Spleen (tissue), 11 donors: ENCODE results near the gene JARID2. TPM values are rescaled to one million over a fixed set of nuclear protein-coding genes. Genes with fewer than 3 reads are reported as not detected.
A peak's percentile ranks its signal among the peaks of the same experiment; 100 is the strongest.

Source experiments
- DNase-seq: peaks from one replicate; pipeline ENCODE4 v3.0.0-alpha.2; 2020
- H3K27ac ChIP-seq, 8 donors: fragments of 200-600 bp; sonication (generic) in 7 of 8; 1 replicate in 4 of 8; 2 replicates in 4 of 8; pipeline versions ENCODE4 v1.5.0 to v1.8.0; 2016 to 2021; ENCODE audit warnings: inconsistent platforms in 4 of 8, mild to moderate bottlenecking in 4 of 8, moderate library complexity in 1 of 8
- H3K27me3 ChIP-seq, 7 donors: fragments of 200-600 bp; sonication (generic) in 6 of 7; replicated peaks in 1 of 7; 1 replicate in 4 of 7; 2 replicates in 3 of 7; pipeline versions ENCODE4 v1.5.0 to v1.8.0; 2016 to 2021; ENCODE audit warnings: inconsistent platforms in 3 of 7, mild to moderate bottlenecking in 1 of 7
- H3K36me3 ChIP-seq, 6 donors: fragments of 200-600 bp; sonication (generic) in 5 of 6; 1 replicate in 4 of 6; 2 replicates in 2 of 6; pipeline versions ENCODE4 v1.5.0 to v1.8.0; 2016 to 2021; ENCODE audit warnings: inconsistent platforms in 2 of 6
- H3K4me1 ChIP-seq, 6 donors: fragments of 200-600 bp; sonication (generic) in 5 of 6; 1 replicate in 3 of 6; 2 replicates in 3 of 6; pipeline versions ENCODE4 v1.5.0 to v1.8.0; 2016 to 2021; ENCODE audit warnings: inconsistent platforms in 3 of 6
- H3K4me3 ChIP-seq, 8 donors: fragments of 200-600 bp; sonication (generic) in 7 of 8; 1 replicate in 4 of 8; 2 replicates in 4 of 8; pipeline versions ENCODE4 v1.5.0 to v1.8.0; 2016 to 2021; ENCODE audit warnings: inconsistent platforms in 4 of 8, mild to moderate bottlenecking in 4 of 8, moderate library complexity in 2 of 8
- H3K9me3 ChIP-seq, 8 donors: fragments of 200-600 bp; sonication (generic) in 7 of 8; 1 replicate in 4 of 8; 2 replicates in 4 of 8; pipeline versions ENCODE4 v1.5.0 to v1.8.0; 2016 to 2021; ENCODE audit warnings: inconsistent platforms in 4 of 8
- CTCF ChIP-seq, 11 experiments: fragments of 200-600 bp in 7 of 11; fragments of 450-650 bp in 4 of 11; sonication (generic) in 4 of 11; IDR thresholded peaks in 8 of 11; conservative IDR thresholded peaks in 3 of 11; 1 replicate in 7 of 11; 2 replicates in 4 of 11; pipeline versions ENCODE4 v1.4.0 to v1.8.0; 2016 to 2021; ENCODE audit warnings: antibody characterized with exemption in 11 of 11, inconsistent platforms in 4 of 11, mild to moderate bottlenecking in 1 of 11
- POLR2A ChIP-seq, 3 donors: fragments of 450-650 bp; IDR thresholded peaks; one replicate each; pipeline ENCODE4 v1.5.1; 2017; ENCODE audit warnings: antibody characterized with exemption in 3 of 3, mild to moderate bottlenecking in 1 of 3
- POLR2AphosphoS5 ChIP-seq, 3 donors: sonication (generic); formaldehyde crosslinking; IDR thresholded peaks; one replicate each; pipeline ENCODE4 v1.5.1; 2017; ENCODE audit warnings: antibody characterized with exemption in 3 of 3
- WGBS, 5 donors: extraction: QIAGEN DNeasy Blood & Tissue Kit in 3 of 5; methylation state at CpG; one replicate each; pipeline versions ENCODE4 v1.1.5 to v1.1.7; 2013 to 2018; 5-methylcytosine and 5-hydroxymethylcytosine counted together
- intact Hi-C: fragments of 100-400 bp; cut with DNase I; formaldehyde crosslinking; loops from one replicate; pipeline ENCODE4 v1.15.0; 2023; ENCODE audit warnings: low total_unique reads
- polyA plus RNA-seq, 3 donors: library from polyadenylated mRNA; stranded (reverse); fragments of 200-250 nt; gene quantifications; one replicate each; pipeline ENCODE4 v1.2.1, GENCODE V29; 2013
- total RNA-seq, 7 donors: library from RNA; depleted of rRNA in 3 of 7; stranded (reverse); fragments of >200 nt in 3 of 7; fragmentation: NEBNext Ultra II Directional in 4 of 7; extraction: Animal tissue kit (Norgen Biotek cat#: 25700) in 4 of 7; gene quantifications; one replicate each; pipeline versions ENCODE4 v1.1.0 to v1.2.1, GENCODE V29; 2016 to 2021
- donor health status: healthy with polysubstance abuse.
- donor health status: DM: no; HTN: no; CAD: no; lungs with moderate emphysema.
- donor health status: DM: no; HTN: no; CAD: no.
- donor health status: Bipolar disorder and iron deficiency.
- donor health status: healthy.
- donor health status: DM: no; HTN: no; CAD: no.
- donor health status: DM: yes; HTN: yes; CAD: no.

JARID2 gene
- total and polyA plus RNA-seq, 10 donors = 4.4 to 27.1 (median 20.6) TPM

- Histone ChIP-seq H3K9me3 (no peaks in the 10 kb centered on the region), H3K4me1 (peaks cover 16 to 52% (median 24%) of the 10 kb centered on the region in 6 donors), H3K27me3 (no peaks in the 10 kb centered on the region), H3K4me3 (no peak overlapping the region), H3K27ac (peak overlapping the region in 4 of 8 donors; percentile 23 to 56 (median 52)), H3K36me3 (peaks cover 0 to 79% (median 37%) of the 10 kb centered on the region in 6 donors)
- 86 to 88% (median 88%) methylated on average over 5 of the region's 5 CpGs for WGBS, 5 donors
- no peak for TF ChIP-seq POLR2A (IDR thresholded peaks at IDR 0.05)
- TF ChIP-seq CTCF (IDR thresholded peaks at IDR 0.05 in 8 of 11, conservative IDR thresholded peaks at IDR 0.05 in 3 of 11) = no peak
- TF ChIP-seq POLR2AphosphoS5 (IDR thresholded peaks at IDR 0.05) = no peak
- intact Hi-C loops = no loop called here
- no peak for DNase-seq
Observed at GRCh38 chr6:15491986-15492269, 246.1 kb downstream of the JARID2 start.

GRCh38 chr6:15493437-15494168 lies 247.7 kb downstream of the JARID2 start:
- Histone ChIP-seq H3K27me3 (no peaks in the 10 kb centered on the region), H3K9me3 (no peaks in the 10 kb centered on the region), H3K27ac (no peak overlapping the region), H3K4me1 (peaks cover 16 to 52% (median 24%) of the 10 kb centered on the region in 6 donors), H3K4me3 (no peak overlapping the region), H3K36me3 (peaks cover 0 to 79% (median 27%) of the 10 kb centered on the region in 6 donors)
- intact Hi-C loops = no loop called here
- WGBS, 5 donors = 88 to 96% (median 94%) methylated on average over 9 of the region's 9 CpGs
- TF ChIP-seq POLR2A (IDR thresholded peaks at IDR 0.05) = no peak
- no peak for TF ChIP-seq POLR2AphosphoS5 (IDR thresholded peaks at IDR 0.05)
- DNase-seq = no peak

GRCh38 chr6:15495375-15495901 lies 249.6 kb downstream of the JARID2 start:
- H3K27me3 ChIP-seq = no peaks in the 10 kb centered on the region
- DNase-seq = no peak
- H3K9me3 ChIP-seq = no peaks in the 10 kb centered on the region
- WGBS, 5 donors = 80 to 93% (median 84%) methylated on average over 10 of the region's 10 CpGs
- peaks cover 13 to 36% (median 17%) of the 10 kb centered on the region in 6 donors for H3K4me1 ChIP-seq
- no peak for TF ChIP-seq POLR2A (IDR thresholded peaks at IDR 0.05)
- no peak for TF ChIP-seq CTCF (IDR thresholded peaks at IDR 0.05 in 8 of 11, conservative IDR thresholded peaks at IDR 0.05 in 3 of 11)
- no peak for TF ChIP-seq POLR2AphosphoS5 (IDR thresholded peaks at IDR 0.05)
- H3K4me3 ChIP-seq = no peak overlapping the region
- no peak overlapping the region for H3K27ac ChIP-seq
- H3K36me3 ChIP-seq = peaks cover 0 to 79% (median 27%) of the 10 kb centered on the region in 6 donors
- intact Hi-C loops = no loop called here

GRCh38 chr6:15496345-15497131 lies 250.7 kb downstream of the JARID2 start:
- no peak overlapping the region for H3K4me3 ChIP-seq
- H3K27ac ChIP-seq = no peak overlapping the region
- DNase-seq = no peak
- no peaks in the 10 kb centered on the region for H3K27me3 ChIP-seq
- intact Hi-C loops = no loop called here
- H3K9me3 ChIP-seq = no peaks in the 10 kb centered on the region
- H3K4me1 ChIP-seq = peaks cover 4 to 28% (median 7%) of the 10 kb centered on the region in 6 donors
- peak in 1 of 3 donors; percentile 57 for TF ChIP-seq POLR2AphosphoS5 (IDR thresholded peaks at IDR 0.05)
- TF ChIP-seq POLR2A (IDR thresholded peaks at IDR 0.05) = no peak
- 93 to 98% (median 96%) methylated on average over 36 to 60 of the region's 60 CpGs for WGBS, 5 donors
- H3K36me3 ChIP-seq = peaks cover 4 to 89% (median 36%) of the 10 kb centered on the region in 6 donors

- Histone ChIP-seq H3K27me3 (no peaks in the 10 kb centered on the region), H3K27ac (no peak overlapping the region), H3K36me3 (peaks cover 4 to 91% (median 51%) of the 10 kb centered on the region in 6 donors), H3K4me3 (no peak overlapping the region), H3K4me1 (peaks cover 0 to 32% (median 0%) of the 10 kb centered on the region in 6 donors), H3K9me3 (no peaks in the 10 kb centered on the region)
- DNase-seq = no peak
- 89 to 95% (median 93%) methylated on average over 12 of the region's 12 CpGs for WGBS, 5 donors
- TF ChIP-seq CTCF (IDR thresholded peaks at IDR 0.05 in 8 of 11, conservative IDR thresholded peaks at IDR 0.05 in 3 of 11) (no peak), POLR2AphosphoS5 (IDR thresholded peaks at IDR 0.05) (no peak), POLR2A (IDR thresholded peaks at IDR 0.05) (no peak)
- intact Hi-C loops = no loop called here
Observed at GRCh38 chr6:15498640-15499039, 252.8 kb downstream of the JARID2 start.
